SU-DHL-6 (cell line): ENCODE measurements around the gene INSC.

Experiments used
- EZH2phosphoT487 ChIP-seq: fragments of 200-600 bp; sonication (generic), shearing (Covaris generic); conservative IDR thresholded peaks from 2 replicates; pipeline ENCODE4 v1.6.1; 2018; ENCODE audit warnings: mild to moderate bottlenecking, antibody characterized with exemption, low read length, moderate library complexity, mixed read lengths
- TF ChIP-seq, protein P1 (sequence below): fragments of 200-600 bp; sonication (generic); IDR thresholded peaks from one replicate; pipeline ENCODE4 v1.5.1; 2017; ENCODE audit warnings: antibody characterized with exemption, mild to moderate bottlenecking, low read length, moderate library complexity; ENCODE audit not compliant: insufficient read depth, poor library complexity, severe bottlenecking

DNA sequence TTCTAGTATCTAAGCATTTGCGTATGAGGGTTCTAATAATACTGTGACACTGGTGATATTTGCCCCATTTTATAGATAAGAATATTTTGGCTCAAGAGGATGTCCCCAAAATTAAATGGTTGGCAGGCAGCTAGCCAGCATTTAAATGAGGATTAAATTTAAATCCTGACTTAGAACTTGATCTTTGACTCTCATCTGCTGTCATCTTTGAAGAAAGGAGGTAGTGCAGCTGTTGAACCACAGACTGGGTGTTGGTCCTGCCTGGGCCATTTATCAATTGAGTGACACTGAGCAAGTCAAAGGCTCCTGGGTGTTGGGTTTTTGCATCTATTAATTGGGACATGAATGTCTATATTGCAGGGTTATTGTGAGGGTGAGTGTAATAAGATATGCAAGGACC lies 112.3 kb downstream of the INSC start:
- TF ChIP-seq EZH2phosphoT487, result no peak
- TF ChIP-seq, protein P1, sequence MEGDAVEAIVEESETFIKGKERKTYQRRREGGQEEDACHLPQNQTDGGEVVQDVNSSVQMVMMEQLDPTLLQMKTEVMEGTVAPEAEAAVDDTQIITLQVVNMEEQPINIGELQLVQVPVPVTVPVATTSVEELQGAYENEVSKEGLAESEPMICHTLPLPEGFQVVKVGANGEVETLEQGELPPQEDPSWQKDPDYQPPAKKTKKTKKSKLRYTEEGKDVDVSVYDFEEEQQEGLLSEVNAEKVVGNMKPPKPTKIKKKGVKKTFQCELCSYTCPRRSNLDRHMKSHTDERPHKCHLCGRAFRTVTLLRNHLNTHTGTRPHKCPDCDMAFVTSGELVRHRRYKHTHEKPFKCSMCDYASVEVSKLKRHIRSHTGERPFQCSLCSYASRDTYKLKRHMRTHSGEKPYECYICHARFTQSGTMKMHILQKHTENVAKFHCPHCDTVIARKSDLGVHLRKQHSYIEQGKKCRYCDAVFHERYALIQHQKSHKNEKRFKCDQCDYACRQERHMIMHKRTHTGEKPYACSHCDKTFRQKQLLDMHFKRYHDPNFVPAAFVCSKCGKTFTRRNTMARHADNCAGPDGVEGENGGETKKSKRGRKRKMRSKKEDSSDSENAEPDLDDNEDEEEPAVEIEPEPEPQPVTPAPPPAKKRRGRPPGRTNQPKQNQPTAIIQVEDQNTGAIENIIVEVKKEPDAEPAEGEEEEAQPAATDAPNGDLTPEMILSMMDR, result no peak
